NCI-H446 treated with DMSO at 0.1 percent for 48 hours (cell line): Measurements from ENCODE around the gene SLC16A7.
"Not testable (repeated sequence)": the region's sequence is repeated elsewhere in the genome, so short reads cannot be mapped to it uniquely, and the experiment has no call there.

ENCODE experiments used
- DNase-seq: peaks from one replicate; lab custom pipeline; 2025; lab: John Stamatoyannopoulos, UW

Gene SLC16A7

GRCh38 chr12:59736359-59736758 is 140.5 kb downstream of the SLC16A7 start:
- DNase-seq = no peak

DNA sequence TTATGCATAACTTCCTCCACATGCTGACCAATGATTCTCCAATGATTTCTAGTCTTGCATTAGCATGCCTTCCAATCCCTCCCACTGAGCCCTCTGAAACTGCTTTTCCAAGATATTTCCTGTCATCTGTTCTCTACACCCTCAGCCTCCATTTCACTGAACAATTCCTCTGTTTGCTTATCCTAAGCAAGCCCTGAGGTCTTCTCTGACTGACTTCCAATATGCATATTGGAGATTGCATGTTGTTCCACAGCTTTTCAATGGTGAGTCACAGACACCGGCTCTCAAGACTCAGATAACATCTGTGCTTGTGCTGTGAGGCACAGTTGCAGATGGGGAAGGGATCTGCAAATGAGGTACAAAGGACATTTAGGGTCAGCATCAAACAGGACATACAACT is 141.0 kb downstream of the SLC16A7 start:
- peak; percentile 7 for DNase-seq

DNA sequence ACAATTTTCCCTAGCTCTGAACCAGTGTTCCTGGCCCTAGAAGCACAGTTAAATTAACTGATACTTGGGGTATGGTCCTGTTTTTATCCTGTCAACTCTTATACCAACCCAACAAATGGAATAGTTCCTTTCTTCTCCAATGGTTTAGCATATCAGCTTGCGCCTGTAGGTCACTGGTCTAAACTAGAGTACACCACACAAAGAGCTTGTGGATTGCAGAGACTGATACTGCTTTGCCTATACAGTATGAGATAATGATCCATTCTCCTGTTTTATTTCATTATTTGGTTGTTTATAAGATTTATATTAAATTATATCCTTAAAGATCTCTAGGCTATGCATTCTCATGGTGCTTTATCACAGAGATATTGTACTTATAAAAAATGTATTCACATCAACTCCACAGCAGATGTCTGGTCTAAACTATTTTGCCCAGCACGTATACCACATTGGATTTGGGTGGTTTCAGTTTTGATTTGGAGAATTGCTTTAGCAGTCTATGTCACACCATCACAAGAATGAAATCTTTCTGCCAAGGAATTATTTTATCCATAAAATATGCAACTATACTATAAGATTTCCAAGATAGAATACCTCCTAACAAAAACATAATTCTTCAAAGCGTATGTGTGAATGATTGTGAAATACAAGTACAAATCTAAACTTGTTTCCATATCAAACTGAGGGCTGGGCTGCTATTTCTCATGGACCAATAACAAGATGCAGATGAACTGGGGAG is 142.1 kb downstream of the SLC16A7 start:
- DNase-seq = no peak

- DNase-seq = no peak
These were observed 147.0 kb downstream of the SLC16A7 start for GRCh38 chr12:59742841-59743240.

DNA sequence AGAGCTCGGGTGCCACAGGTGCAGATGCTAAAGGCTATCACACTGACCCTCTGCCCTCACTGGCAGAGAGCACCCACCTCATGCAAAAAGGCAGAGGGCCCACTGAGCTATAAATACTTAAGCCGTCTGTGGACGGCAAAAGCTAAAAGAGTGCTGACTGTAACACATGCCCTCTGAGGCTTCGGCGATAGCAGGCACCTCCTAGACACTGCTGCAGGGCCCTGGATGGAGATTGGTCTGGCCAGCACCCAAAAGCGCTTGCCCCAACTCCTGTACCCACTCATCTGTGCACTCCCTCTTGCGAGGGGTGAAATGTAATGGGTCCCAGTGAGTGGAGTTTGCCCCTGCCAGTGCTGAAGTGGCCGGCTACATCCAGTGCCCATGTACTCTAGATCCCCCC is 148.7 kb downstream of the SLC16A7 start:
- DNase-seq = no peak

DNA sequence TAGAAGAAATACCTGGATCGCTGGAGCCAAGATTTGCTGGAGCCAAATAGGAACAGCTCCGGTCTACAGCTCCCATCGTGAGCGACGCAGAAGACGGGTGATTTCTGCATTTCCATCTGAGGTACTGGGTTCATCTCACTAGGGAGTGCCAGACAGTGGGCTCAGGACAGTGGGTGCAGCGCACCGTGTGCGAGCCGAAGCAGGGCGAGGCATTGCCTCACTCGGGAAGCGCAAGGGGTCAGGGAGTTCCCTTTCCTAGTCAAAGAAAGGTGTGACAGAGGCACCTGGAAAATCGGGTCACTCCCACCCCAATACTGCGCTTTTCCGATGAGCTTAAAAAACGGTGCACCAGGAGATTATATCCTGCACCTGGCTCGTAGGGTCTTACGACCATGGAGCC is 155.3 kb downstream of the SLC16A7 start:
- DNase-seq = not testable (repeated sequence)

DNA sequence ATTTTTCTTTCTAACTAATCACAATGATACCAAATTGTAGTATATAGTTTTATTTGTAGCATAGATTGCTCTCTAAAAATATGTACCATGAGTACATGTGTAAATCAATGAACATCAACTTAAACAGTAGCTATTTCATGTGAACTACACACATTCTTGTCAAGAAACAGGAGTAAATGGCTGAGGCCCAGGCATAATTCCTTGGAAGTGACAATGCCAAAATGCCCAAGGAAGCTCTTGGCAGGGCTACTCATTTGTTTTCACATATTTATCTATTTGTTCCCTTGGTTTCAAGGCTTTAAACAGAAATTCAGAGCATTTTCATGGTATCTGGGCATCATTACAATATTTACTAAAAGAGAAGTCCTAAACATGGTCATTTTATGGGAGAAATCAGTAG is 165.7 kb downstream of the SLC16A7 start:
- DNase-seq = no peak

- DNase-seq = no peak
These were observed 168.0 kb downstream of the SLC16A7 start for GRCh38 chr12:59763835-59764234.

- no peak for DNase-seq
These were observed 172.2 kb downstream of the SLC16A7 start for GRCh38 chr12:59768031-59768430.

DNA sequence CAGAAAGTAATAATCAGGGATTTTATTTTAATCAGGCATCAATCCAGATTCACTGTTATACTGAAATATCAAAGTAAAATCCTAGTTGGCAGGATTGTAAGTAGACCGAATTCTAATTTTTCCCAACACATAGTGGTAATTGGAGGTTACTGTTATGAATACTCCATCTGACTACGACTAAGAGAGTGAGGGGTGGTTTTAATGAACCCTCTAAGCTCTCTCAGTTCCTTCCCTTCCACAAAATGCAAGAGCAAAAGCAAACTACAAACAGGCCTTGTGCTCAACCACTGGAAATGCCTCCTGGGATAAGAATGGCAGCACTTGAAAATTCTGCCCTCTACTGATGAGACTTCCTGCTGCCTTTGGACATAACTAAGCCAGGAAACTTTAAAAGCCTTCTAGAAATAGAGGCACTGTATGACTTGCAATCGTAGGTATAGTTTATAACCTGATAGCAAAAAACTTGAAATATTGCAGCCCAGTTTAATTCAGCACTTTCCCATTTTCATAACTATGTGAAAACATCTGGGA is 184.8 kb downstream of the SLC16A7 start:
- DNase-seq = no peak

DNA sequence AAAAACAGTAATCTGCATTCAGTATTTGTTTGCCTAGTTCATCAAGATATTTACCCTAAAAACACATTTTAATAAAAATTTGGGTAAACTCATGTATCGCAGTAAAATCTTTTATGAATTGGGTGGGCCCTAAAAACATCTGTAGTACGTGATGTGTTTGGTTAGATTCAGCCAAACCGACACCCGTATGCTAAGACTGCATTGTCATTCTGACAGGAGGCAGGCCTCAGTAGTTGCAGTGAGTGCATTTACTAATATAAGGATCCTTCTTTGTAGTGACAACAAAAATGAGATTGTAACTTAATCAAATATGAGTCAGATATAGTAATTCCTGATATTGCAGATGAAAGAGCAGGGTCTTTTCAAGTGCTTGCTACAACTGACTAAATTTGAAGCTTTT is 191.8 kb downstream of the SLC16A7 start:
- DNase-seq = no peak

GRCh38 chr12:59792647-59793046 is 196.8 kb downstream of the SLC16A7 start:
- DNase-seq = no peak

DNA sequence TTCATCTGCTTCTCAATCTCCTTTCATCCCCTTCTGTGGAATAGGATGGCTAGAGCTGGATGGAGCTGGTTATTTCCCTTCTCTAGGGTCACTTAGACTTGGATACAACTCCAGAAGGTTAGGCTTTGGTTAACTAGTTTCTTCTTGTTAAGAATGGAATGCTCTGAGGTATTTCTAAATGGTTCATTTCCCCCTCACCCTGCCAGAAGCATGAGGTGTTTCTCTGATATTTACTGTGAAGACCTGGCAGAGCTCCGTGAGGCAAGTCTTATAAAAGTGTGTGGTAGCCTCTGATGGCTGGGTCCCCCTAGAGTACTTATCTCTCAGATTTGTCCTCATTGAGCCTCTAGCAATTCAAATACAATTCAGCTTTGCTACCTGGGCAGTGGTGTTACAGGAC is 207.9 kb downstream of the SLC16A7 start:
- DNase-seq = no peak

DNA sequence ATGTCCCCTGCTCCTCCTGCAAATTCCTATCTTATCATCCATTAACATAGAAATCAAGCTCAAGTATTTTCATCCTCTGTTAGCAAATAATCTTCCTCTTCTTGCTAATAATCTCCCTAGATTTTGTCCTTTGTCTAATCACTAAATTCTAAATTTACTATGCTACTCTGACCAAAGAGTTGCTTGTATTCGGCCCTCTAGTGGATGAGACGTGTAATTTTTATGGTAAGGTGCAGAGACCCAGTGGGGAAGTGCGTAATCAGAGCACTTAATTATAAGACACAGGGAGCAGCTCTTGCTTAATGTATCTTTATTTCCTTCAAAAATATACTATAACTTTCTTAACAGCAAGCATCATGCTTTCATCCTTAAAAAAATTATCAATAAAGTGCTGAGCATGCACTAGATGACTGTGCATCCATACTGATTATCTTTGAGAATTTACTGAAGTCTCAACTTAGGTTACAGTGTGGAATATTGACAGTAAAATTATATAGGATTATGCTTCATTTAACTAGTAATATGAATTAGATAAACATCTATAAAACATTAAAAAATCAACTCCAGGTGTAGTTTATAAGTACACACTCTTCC is 212.6 kb downstream of the SLC16A7 start:
- DNase-seq = peak; percentile 15

DNA sequence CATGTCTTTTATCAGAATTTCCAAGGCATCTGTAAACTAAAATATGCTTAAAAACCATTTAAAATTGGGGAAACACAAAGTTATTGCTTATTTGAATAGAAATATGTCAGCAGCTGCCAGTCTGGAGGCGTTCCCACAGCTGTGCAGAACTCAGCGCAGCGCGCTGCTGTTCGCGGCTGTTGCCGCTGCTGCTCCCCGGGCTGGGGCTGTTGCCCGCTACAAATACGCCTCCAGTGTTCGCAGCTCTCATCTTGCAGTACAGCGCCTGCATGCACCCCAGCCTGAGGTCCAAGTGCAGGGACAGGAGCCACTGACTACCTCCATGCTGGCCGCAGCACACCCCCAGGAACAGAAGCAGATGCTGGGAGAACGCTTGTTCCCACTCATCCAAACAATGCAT is 216.2 kb downstream of the SLC16A7 start:
- DNase-seq = no peak

GRCh38 chr12:59812716-59813115 is 216.9 kb downstream of the SLC16A7 start:
- DNase-seq = no peak

GRCh38 chr12:59820594-59821011 is 224.8 kb downstream of the SLC16A7 start:
- no peak for DNase-seq

DNA sequence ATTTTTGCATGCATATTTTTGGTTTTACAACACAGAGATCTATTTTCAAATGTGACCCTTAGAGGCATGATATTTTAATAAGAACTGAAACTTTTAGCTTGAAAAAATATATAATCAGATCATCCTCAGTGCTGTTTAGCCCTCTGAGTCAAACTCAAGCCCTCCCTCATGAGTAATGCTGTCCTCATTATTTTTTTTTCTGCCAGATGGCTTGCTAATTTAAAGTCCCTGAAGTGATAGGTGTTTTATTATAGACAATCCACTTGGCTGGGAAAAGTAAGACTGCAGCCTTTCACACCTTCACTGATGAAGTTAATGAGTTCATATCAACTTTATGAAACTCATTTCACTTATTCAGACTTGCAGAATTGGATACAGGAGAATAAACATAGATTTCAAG is 227.7 kb downstream of the SLC16A7 start:
- DNase-seq = no peak

- DNase-seq = no peak
These were observed 231.9 kb downstream of the SLC16A7 start for GRCh38 chr12:59827767-59828166.

DNA sequence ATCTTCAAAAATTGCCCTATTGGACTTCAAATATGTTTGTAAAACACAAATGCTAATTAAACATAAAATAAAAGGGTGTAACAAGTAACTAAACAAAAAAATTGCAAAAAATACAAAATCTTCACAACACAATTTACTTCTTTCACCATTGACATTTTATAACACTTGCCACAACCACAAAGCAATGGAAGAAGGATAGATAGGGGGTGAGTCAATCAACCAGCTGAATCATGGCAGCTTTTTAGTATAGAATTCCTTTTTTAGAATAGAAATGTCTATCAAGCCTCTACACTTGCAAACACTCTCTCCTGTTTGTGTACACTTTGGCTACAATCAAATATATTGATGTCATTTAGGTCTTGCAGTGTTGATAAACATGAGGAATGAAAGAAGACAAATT is 232.7 kb downstream of the SLC16A7 start:
- DNase-seq = no peak

DNA sequence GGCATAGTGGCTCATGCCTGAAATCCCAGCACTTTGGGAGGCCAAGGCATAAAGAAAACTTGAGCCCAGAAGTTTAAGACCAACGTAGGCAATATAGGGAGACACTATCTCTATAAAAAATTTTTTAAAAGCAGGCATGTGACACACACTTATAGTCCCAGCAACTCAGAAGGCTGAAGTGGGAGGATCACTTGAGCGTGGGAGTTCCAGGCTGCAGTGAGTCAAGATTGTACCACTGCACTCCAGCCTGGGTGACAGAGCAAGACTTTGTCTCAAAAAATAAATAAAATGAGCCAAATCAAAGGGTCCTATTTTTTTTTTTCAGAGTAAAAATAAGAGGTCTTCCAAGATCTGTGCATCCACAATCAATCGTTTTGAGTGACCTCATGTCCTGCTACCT is 237.6 kb downstream of the SLC16A7 start:
- DNase-seq = no peak

DNA sequence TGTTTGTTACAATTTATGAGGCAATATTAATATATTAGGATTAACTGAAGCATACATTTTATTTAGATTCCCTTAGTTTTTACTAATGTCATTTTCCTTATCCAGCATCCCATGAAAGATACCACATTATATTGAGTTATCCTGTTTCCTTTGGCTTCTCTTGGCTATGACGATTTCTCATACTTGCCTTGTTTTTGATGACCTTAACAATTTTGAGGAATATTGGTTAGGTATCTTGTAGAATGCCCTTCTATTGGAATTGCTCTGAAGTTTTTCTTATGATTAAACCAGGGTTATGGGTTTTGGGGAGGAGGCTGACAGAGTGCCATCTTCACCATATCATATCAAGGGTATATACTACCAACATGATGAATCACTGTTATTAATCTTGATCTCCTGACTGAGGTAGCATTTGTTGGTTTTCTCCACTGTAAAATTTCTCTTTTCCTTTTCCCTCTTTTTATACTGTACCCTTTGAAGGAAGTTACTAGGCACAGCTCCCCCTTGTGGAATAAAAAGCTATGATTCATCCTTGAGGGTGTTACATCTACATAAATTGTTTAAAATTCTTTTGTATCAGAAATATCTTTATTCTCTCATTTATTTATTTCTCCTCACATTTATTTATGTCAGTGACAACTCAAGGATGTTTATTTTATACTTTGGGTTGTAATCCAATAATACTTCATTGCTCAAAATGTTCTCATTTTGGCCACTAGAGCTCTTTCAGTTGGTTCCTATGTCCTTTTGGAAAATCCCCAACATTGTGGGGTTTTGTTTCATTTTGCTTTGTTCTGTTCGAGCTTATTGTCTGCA is 239.0 kb downstream of the SLC16A7 start:
- DNase-seq = no peak
